ENCODE measurements around the gene IGSF21.
"Not testable (repeated sequence)": the region's sequence is repeated elsewhere in the genome, so short reads cannot be mapped to it uniquely, and the experiment has no call there.

Gene IGSF21

GRCh38 chr1:18411820-18412641 lies 304.4 kb downstream of the IGSF21 start:
- no peak for DNase-seq

- no peak for DNase-seq
Observed at GRCh38 chr1:18412882-18413353, 305.3 kb downstream of the IGSF21 start.

- DNase-seq: no peak
Observed at GRCh38 chr1:18413541-18414305, 306.1 kb downstream of the IGSF21 start.

- DNase-seq: no peak
Observed at GRCh38 chr1:18414321-18414720, 306.7 kb downstream of the IGSF21 start.

- no peak for DNase-seq
Observed at GRCh38 chr1:18414872-18415447, 307.4 kb downstream of the IGSF21 start.

- DNase-seq: no peak
Observed at GRCh38 chr1:18415448-18416027, 307.9 kb downstream of the IGSF21 start.

GRCh38 chr1:18416126-18416525 lies 308.5 kb downstream of the IGSF21 start:
- not testable (repeated sequence) for DNase-seq

GRCh38 chr1:18417316-18418269 lies 310.0 kb downstream of the IGSF21 start:
- DNase-seq: no peak

GRCh38 chr1:18419113-18419844 lies 311.7 kb downstream of the IGSF21 start:
- DNase-seq: no peak

GRCh38 chr1:18419845-18420184 lies 312.2 kb downstream of the IGSF21 start:
- DNase-seq: no peak

- DNase-seq: no peak
Observed at GRCh38 chr1:18422076-18422777, 314.6 kb downstream of the IGSF21 start.

- no peak for DNase-seq
Observed at GRCh38 chr1:18422954-18423353, 315.4 kb downstream of the IGSF21 start.

- DNase-seq: no peak
Observed at GRCh38 chr1:18426580-18426979, 319.0 kb downstream of the IGSF21 start.
